NCI-H345 treated with DMSO at 0.1 percent for 48 hours (cell line): ENCODE data around the gene TFDP1.

Experiments
- DNase-seq: peaks from one replicate; lab custom pipeline; 2025; ENCODE audit not compliant: unreplicated experiment; lab: John Stamatoyannopoulos, UW

The TFDP1 gene

GRCh38 chr13:113649212-113649611, 64.7 kb downstream of the TFDP1 start:
- DNase-seq: no peak

DNA sequence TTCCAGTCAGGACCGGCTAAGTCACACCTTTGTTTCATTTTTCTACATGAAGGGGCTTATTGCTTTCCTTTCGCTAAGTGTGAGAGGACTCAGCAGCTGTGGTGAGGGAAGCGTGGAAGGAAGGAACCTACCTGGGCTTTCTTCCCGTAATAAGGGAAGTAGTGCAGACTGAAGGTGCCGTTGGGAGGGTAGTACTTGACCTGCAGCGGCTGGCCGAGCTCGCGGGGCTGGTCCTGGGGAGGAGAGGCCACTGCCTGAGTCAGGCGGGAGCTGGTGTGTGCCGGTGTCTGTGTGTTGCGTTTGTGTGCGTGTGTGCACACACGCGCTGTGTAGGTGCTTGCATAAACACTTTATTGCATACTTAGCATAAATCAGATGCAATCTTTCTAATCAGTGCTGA, 65.7 kb downstream of the TFDP1 start:
- DNase-seq: no peak

GRCh38 chr13:113650731-113651148, 66.2 kb downstream of the TFDP1 start:
- DNase-seq: no peak

GRCh38 chr13:113651511-113652403, 67.2 kb downstream of the TFDP1 start:
- DNase-seq: no peak

- DNase-seq: no peak
Observed at GRCh38 chr13:113652404-113653263, 68.1 kb downstream of the TFDP1 start.

GRCh38 chr13:113653264-113654174, 69.0 kb downstream of the TFDP1 start:
- peak; percentile 89 for DNase-seq

GRCh38 chr13:113654175-113654560, 69.6 kb downstream of the TFDP1 start:
- DNase-seq: no peak

GRCh38 chr13:113654591-113655345, 70.2 kb downstream of the TFDP1 start:
- no peak for DNase-seq

GRCh38 chr13:113655346-113656002, 70.9 kb downstream of the TFDP1 start:
- DNase-seq: no peak

DNA sequence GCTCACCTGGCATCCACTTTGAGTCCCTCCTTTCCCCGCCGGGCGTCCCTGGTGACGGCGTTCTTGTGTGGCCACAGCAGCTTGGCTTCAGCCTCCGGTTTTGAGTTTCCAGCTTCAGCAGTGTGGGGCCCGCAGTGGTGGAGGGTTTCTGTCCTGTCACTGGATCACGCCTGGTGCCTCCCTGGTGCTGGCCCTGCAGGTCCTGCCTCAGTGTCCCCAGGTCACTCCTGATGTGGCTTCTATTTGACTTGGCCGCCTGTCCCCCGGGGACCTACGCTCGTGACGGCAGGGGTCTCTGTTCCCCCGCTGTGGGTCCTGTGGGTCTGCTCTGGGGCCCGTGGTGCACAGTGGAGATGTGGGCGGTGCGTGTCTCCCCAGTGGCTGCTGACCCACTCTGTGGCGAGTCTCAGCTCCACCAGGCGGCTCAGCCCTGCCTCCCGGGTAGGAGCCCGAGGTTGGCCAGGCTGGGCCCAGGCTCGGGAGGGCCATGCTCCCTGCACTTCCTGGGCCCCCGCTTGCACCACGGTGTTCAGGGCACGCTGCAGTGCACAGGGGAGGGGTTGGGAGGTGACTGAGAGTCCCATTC, 71.5 kb downstream of the TFDP1 start:
- no peak for DNase-seq

GRCh38 chr13:113656831-113657671, 72.5 kb downstream of the TFDP1 start:
- DNase-seq: no peak

DNA sequence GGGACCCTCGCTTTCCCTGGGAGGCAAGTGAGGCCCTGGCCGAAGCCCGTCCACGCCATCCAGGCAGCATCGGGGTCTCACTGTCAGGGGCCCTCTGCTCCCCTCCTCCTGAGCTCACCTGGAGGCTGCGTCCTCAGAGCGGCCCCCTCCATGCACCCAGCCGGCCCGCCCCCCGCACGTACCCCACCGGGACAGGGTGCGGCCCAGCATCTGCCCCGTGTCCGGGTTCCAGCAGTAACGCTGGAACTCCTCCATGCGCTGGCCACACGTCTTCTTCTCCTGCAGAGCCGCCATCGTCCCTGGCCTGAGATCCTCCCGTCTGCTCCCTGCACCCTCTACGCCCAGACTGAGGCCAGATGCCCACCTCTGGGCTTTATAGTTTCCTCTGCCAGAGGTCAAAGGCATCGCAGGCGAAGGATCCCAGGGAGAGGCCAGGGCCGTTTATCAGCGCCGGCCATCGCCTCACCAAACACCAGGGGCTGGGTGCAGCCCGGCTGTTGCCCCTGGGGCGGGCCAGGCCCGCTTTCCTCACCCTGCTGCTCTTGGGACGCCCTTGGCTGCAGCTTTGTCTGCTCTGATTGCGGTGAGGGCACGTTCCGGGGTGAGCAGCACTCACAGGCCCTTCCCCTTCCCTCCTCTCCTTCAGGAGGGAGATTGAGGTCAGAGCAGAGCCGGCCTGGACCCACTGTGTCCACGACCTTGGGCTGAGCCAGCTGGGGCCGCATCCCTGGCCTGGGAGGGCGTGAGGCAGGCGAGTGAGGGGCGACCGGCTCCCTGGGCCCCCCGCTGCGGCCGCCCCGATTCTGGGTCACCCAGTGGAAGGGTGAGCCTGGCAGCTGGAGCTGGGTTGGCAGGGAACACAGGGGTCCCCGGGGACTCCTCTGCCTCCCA, 73.5 kb downstream of the TFDP1 start, which contains the start of gene ATP4B:
Gene ATP4B, minus strand, starts transcription at position 348 of the 891 bp plus-strand sequence. Its CDS starts 54 bp downstream, at position 294.
- no peak for DNase-seq

DNA sequence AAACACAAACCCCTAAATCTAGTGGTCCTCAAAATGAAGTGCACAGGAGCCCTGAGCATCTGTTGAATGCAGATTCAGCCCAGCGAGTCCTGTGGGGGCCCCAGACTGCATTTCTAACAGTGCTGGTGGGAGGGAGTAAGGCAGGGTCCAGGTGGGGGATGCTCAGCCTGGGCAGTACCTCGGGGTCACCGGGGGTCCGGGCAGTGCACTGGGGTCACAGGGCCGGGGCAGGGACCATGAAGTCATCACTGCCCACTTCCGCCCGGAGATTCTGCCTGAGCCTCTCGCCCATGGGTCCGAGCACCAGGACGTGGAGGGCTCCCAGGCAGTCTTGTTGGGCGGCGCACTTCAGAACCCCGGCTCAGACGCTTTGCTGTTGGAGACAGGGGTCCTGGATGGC, 74.3 kb downstream of the TFDP1 start:
- DNase-seq: no peak

GRCh38 chr13:113659337-113659736, 74.8 kb downstream of the TFDP1 start:
- no peak for DNase-seq

DNA sequence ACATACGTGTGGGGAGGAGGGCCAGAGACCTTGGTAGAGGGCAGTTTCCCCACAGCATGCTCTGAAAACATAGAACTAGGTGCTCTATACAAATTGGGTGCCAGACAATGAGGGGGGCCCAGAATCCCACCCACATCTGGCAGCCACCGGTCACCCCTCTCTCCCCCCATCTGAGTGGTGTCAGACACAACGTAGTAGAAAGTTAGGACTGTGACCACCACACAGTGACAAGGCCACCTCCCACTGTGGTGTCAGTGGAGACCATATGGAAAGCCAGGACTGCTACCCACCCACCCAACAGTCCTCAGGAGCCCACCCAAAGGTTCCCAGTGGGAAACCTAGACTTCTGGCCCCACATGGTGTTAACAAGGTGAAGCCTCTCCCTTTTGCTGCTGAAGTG, 75.5 kb downstream of the TFDP1 start:
- DNase-seq: no peak

DNA sequence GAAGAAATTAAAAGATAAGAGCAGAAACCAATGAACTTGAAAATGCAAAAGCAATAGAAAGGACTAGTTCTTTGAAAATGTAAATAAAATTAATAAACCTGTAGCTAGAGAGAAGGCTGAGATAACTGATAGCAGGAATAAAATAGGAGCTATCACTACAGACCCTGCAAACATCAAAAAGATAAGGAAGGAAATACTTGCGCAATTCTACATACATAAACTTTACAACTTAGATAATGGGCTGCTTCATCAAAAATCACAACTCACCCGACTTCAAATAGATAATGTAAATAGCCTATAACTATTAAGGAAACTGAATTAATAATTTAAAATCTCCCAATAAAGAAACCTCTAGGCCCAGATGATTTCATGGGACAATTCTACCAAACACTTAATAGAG, 77.0 kb downstream of the TFDP1 start:
- no peak for DNase-seq

DNA sequence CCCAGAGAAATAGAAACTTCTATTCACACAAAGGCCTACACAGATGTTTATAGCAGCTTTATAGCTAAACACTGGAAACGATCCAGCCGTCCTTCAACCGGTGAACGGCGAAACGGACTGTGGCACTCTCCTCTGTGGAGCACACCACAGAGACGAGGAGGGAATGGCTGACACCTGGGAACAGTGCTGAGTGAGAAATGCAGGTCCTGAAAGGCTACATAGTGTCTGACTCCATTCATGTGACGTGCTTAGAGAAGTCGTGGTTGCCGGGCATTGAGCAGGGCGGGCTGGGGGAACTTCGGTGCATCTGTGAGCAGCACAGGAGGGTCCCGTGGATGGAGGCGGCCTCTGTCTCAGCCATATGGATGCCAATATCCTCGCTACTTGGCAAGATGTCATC, 79.4 kb downstream of the TFDP1 start:
- DNase-seq: no peak
